ENCODE measurements around the gene GBA2.

DNA sequence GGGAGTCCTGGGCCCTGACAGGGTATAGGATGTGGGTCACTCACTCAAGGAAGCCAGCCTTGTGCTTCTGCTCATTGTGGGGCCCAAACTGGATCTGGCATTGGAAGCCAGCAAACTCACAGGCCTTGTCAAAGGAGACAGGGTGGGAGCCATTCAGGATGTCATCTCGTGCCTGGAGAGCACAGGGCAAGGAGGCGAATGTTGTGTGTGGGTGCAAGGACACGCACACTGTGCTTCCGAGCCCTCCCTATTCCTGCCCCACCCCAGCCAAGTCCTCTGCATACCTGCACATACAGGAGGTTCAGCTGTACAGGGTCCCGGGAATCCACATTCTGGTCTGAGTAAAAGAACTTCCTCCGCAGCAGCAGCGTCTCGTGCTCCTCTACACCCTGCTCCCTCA, 25.1 kb downstream of the GBA2 start:
- TF ChIP-seq EZH2phosphoT487 (IDR thresholded peaks at IDR 0.05): no peak
- TF ChIP-seq, protein P1, sequence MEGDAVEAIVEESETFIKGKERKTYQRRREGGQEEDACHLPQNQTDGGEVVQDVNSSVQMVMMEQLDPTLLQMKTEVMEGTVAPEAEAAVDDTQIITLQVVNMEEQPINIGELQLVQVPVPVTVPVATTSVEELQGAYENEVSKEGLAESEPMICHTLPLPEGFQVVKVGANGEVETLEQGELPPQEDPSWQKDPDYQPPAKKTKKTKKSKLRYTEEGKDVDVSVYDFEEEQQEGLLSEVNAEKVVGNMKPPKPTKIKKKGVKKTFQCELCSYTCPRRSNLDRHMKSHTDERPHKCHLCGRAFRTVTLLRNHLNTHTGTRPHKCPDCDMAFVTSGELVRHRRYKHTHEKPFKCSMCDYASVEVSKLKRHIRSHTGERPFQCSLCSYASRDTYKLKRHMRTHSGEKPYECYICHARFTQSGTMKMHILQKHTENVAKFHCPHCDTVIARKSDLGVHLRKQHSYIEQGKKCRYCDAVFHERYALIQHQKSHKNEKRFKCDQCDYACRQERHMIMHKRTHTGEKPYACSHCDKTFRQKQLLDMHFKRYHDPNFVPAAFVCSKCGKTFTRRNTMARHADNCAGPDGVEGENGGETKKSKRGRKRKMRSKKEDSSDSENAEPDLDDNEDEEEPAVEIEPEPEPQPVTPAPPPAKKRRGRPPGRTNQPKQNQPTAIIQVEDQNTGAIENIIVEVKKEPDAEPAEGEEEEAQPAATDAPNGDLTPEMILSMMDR (IDR thresholded peaks at IDR 0.05): no peak
- TF ChIP-seq EZH2 (IDR thresholded peaks at IDR 0.05): no peak
